ENCODE results near the gene MRPS30.

MRPS30 gene

DNA sequence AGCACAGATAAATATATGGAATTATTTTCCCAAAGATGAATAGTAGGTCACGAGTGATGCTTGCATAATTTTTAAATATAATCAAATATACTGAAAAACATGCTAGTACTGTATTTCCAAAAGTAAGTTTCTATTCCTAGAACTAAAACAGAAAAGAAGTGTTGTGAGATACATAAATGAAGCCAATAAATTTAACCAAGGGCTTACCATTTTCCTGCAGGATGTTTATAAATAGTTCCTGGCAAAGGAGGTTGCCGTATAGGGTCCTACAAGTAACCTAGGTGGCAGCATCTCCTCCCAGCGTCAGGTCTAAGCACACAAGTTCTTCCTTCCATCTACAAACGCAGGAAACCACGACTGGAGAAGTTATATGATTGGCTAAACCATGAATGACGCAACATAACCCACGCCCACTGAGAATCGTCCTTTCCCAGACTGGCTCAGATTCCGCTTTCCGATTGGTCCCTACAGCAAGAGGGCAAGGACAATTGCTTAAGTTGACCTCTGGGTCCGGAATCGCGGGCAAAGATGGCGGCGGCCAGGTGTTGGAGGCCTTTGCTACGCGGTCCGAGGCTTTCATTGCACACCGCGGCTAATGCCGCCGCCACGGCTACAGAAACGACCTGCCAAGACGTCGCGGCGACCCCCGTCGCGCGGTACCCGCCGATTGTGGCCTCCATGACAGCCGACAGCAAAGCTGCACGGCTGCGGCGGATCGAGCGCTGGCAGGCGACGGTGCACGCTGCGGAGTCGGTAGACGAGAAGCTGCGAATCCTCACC lies at the start of gene MRPS30 (continued):
- TF ChIP-seq, protein P1, sequence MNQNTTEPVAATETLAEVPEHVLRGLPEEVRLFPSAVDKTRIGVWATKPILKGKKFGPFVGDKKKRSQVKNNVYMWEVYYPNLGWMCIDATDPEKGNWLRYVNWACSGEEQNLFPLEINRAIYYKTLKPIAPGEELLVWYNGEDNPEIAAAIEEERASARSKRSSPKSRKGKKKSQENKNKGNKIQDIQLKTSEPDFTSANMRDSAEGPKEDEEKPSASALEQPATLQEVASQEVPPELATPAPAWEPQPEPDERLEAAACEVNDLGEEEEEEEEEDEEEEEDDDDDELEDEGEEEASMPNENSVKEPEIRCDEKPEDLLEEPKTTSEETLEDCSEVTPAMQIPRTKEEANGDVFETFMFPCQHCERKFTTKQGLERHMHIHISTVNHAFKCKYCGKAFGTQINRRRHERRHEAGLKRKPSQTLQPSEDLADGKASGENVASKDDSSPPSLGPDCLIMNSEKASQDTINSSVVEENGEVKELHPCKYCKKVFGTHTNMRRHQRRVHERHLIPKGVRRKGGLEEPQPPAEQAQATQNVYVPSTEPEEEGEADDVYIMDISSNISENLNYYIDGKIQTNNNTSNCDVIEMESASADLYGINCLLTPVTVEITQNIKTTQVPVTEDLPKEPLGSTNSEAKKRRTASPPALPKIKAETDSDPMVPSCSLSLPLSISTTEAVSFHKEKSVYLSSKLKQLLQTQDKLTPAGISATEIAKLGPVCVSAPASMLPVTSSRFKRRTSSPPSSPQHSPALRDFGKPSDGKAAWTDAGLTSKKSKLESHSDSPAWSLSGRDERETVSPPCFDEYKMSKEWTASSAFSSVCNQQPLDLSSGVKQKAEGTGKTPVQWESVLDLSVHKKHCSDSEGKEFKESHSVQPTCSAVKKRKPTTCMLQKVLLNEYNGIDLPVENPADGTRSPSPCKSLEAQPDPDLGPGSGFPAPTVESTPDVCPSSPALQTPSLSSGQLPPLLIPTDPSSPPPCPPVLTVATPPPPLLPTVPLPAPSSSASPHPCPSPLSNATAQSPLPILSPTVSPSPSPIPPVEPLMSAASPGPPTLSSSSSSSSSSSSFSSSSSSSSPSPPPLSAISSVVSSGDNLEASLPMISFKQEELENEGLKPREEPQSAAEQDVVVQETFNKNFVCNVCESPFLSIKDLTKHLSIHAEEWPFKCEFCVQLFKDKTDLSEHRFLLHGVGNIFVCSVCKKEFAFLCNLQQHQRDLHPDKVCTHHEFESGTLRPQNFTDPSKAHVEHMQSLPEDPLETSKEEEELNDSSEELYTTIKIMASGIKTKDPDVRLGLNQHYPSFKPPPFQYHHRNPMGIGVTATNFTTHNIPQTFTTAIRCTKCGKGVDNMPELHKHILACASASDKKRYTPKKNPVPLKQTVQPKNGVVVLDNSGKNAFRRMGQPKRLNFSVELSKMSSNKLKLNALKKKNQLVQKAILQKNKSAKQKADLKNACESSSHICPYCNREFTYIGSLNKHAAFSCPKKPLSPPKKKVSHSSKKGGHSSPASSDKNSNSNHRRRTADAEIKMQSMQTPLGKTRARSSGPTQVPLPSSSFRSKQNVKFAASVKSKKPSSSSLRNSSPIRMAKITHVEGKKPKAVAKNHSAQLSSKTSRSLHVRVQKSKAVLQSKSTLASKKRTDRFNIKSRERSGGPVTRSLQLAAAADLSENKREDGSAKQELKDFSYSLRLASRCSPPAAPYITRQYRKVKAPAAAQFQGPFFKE (tag by site-specific recombination; IDR thresholded peaks at IDR 0.05; ENCODE audit: borderline replicate concordance), result no peak
- TF ChIP-seq ZNF660 (tag by site-specific recombination; IDR thresholded peaks at IDR 0.05) (peak; percentile 99), GLI4 (tag by site-specific recombination; IDR thresholded peaks at IDR 0.05) (peak; percentile 67; the same call in 1 of the 2 replicates), ZNF302 (tag by site-specific recombination; IDR thresholded peaks at IDR 0.05; ENCODE audit: low read depth) (no peak), ZIC2 (tag by site-specific recombination; IDR thresholded peaks at IDR 0.05) (no peak), ZBTB7A (tag by site-specific recombination; IDR thresholded peaks at IDR 0.05; ENCODE audit: low read depth) (no peak), ZNF202 (tag by site-specific recombination; IDR thresholded peaks at IDR 0.05; ENCODE audit: borderline replicate concordance) (no peak), ZNF629 (tag by site-specific recombination; IDR thresholded peaks at IDR 0.05) (peak; percentile 95), IKZF3 (tag by site-specific recombination; IDR thresholded peaks at IDR 0.05) (peak; percentile 57; the same call in 1 of the 2 replicates)
- TF ChIP-seq, protein P2, sequence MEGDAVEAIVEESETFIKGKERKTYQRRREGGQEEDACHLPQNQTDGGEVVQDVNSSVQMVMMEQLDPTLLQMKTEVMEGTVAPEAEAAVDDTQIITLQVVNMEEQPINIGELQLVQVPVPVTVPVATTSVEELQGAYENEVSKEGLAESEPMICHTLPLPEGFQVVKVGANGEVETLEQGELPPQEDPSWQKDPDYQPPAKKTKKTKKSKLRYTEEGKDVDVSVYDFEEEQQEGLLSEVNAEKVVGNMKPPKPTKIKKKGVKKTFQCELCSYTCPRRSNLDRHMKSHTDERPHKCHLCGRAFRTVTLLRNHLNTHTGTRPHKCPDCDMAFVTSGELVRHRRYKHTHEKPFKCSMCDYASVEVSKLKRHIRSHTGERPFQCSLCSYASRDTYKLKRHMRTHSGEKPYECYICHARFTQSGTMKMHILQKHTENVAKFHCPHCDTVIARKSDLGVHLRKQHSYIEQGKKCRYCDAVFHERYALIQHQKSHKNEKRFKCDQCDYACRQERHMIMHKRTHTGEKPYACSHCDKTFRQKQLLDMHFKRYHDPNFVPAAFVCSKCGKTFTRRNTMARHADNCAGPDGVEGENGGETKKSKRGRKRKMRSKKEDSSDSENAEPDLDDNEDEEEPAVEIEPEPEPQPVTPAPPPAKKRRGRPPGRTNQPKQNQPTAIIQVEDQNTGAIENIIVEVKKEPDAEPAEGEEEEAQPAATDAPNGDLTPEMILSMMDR (tag by site-specific recombination; IDR thresholded peaks at IDR 0.05), result peak; percentile 68; the same call in 1 of the 2 replicates
- TF ChIP-seq, protein P3, sequence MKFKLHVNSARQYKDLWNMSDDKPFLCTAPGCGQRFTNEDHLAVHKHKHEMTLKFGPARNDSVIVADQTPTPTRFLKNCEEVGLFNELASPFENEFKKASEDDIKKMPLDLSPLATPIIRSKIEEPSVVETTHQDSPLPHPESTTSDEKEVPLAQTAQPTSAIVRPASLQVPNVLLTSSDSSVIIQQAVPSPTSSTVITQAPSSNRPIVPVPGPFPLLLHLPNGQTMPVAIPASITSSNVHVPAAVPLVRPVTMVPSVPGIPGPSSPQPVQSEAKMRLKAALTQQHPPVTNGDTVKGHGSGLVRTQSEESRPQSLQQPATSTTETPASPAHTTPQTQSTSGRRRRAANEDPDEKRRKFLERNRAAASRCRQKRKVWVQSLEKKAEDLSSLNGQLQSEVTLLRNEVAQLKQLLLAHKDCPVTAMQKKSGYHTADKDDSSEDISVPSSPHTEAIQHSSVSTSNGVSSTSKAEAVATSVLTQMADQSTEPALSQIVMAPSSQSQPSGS (tag by site-specific recombination; IDR thresholded peaks at IDR 0.05; ENCODE audit: low read depth), result peak; percentile 83; the same call in 1 of the 2 replicates
- TF ChIP-seq, protein P4, sequence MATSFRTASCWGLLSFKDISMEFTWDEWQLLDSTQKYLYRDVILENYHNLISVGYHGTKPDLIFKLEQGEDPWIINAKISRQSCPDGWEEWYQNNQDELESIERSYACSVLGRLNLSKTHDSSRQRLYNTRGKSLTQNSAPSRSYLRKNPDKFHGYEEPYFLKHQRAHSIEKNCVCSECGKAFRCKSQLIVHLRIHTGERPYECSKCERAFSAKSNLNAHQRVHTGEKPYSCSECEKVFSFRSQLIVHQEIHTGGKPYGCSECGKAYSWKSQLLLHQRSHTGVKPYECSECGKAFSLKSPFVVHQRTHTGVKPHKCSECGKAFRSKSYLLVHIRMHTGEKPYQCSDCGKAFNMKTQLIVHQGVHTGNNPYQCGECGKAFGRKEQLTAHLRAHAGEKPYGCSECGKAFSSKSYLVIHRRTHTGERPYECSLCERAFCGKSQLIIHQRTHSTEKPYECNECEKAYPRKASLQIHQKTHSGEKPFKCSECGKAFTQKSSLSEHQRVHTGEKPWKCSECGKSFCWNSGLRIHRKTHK (tag by site-specific recombination; IDR thresholded peaks at IDR 0.05), result no peak
- TF ChIP-seq, protein P5, sequence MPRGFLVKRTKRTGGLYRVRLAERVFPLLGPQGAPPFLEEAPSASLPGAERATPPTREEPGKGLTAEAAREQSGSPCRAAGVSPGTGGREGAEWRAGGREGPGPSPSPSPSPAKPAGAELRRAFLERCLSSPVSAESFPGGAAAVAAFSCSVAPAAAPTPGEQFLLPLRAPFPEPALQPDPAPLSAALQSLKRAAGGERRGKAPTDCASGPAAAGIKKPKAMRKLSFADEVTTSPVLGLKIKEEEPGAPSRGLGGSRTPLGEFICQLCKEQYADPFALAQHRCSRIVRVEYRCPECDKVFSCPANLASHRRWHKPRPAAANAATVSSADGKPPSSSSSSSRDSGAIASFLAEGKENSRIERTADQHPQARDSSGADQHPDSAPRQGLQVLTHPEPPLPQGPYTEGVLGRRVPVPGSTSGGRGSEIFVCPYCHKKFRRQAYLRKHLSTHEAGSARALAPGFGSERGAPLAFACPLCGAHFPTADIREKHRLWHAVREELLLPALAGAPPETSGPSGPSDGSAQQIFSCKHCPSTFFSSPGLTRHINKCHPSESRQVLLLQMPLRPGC (tag by site-specific recombination; IDR thresholded peaks at IDR 0.05), result no peak; the same call in 1 of the 2 replicates
- TF ChIP-seq, protein P6, sequence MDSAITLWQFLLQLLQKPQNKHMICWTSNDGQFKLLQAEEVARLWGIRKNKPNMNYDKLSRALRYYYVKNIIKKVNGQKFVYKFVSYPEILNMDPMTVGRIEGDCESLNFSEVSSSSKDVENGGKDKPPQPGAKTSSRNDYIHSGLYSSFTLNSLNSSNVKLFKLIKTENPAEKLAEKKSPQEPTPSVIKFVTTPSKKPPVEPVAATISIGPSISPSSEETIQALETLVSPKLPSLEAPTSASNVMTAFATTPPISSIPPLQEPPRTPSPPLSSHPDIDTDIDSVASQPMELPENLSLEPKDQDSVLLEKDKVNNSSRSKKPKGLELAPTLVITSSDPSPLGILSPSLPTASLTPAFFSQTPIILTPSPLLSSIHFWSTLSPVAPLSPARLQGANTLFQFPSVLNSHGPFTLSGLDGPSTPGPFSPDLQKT (IDR thresholded peaks at IDR 0.05; ENCODE audit: borderline replicate concordance, low read depth, low read length), result no peak
- TF ChIP-seq, protein P7, sequence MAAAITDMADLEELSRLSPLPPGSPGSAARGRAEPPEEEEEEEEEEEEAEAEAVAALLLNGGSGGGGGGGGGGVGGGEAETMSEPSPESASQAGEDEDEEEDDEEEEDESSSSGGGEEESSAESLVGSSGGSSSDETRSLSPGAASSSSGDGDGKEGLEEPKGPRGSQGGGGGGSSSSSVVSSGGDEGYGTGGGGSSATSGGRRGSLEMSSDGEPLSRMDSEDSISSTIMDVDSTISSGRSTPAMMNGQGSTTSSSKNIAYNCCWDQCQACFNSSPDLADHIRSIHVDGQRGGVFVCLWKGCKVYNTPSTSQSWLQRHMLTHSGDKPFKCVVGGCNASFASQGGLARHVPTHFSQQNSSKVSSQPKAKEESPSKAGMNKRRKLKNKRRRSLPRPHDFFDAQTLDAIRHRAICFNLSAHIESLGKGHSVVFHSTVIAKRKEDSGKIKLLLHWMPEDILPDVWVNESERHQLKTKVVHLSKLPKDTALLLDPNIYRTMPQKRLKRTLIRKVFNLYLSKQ (tag by site-specific recombination; IDR thresholded peaks at IDR 0.05; ENCODE audit: borderline replicate concordance), result no peak
- TF ChIP-seq, protein P8, sequence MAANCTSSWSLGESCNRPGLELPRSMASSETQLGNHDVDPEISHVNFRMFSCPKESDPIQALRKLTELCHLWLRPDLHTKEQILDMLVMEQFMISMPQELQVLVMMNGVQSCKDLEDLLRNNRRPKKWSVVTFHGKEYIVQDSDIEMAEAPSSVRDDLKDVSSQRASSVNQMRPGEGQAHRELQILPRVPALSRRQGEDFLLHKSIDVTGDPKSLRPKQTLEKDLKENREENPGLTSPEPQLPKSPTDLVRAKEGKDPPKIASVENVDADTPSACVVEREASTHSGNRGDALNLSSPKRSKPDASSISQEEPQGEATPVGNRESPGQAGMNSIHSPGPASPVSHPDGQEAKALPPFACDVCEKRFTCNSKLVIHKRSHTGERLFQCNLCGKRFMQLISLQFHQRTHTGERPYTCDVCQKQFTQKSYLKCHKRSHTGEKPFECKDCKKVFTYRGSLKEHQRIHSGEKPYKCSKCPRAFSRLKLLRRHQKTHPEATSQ (tag by site-specific recombination; IDR thresholded peaks at IDR 0.05), result no peak
- TF ChIP-seq, protein P9, sequence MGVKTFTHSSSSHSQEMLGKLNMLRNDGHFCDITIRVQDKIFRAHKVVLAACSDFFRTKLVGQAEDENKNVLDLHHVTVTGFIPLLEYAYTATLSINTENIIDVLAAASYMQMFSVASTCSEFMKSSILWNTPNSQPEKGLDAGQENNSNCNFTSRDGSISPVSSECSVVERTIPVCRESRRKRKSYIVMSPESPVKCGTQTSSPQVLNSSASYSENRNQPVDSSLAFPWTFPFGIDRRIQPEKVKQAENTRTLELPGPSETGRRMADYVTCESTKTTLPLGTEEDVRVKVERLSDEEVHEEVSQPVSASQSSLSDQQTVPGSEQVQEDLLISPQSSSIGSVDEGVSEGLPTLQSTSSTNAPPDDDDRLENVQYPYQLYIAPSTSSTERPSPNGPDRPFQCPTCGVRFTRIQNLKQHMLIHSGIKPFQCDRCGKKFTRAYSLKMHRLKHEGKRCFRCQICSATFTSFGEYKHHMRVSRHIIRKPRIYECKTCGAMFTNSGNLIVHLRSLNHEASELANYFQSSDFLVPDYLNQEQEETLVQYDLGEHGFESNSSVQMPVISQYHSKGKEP (tag by site-specific recombination; IDR thresholded peaks at IDR 0.05), result no peak
